K562 (cell line): ENCODE results near the gene EPHA2. TPM values are rescaled to one million over a fixed set of nuclear protein-coding genes. Genes with fewer than 3 reads are reported as not detected.

Experiments used
- BRF2 ChIP-seq: IDR thresholded peaks from 3 replicates; pipeline ENCODE4 v1.6.1; 2011; ENCODE audit warnings: borderline replicate concordance, mild to moderate bottlenecking; ENCODE audit not compliant: insufficient read length, insufficient read depth
- CHCHD3 ChIP-seq: fragments of 250-450 bp; sonication (Bioruptor Pico); IDR thresholded peaks from 2 replicates; pipeline ENCODE4 v2.1.2; 2022; ENCODE audit warnings: mild to moderate bottlenecking
- DIDO1 ChIP-seq: fragments of 450-650 bp; IDR thresholded peaks from 2 replicates; pipeline ENCODE4 v1.6.1; 2016; ENCODE audit warnings: low read depth, missing biosample characterization, missing genetic modification characterization
- NEUROD1 ChIP-seq: fragments of 150-350 bp; IDR thresholded peaks from 2 replicates; pipeline ENCODE4 v1.6.1; 2014; ENCODE audit warnings: borderline replicate concordance, low read length, low read depth; ENCODE audit not compliant: partially characterized antibody
- NUFIP1 ChIP-seq: fragments of 450-650 bp; IDR thresholded peaks from 2 replicates; pipeline ENCODE4 v1.6.1; 2018; ENCODE audit not compliant: partially characterized antibody
- RNF219 ChIP-seq: fragments of 250-450 bp; sonication (Bioruptor Pico); IDR thresholded peaks from 2 replicates; pipeline ENCODE4 v1.5.0; 2022; ENCODE audit warnings: mild to moderate bottlenecking
- STAT5B ChIP-seq: fragments of 250-450 bp; sonication (Bioruptor Pico); IDR thresholded peaks from 2 replicates; pipeline ENCODE4 v1.8.0; 2021; ENCODE audit warnings: mild to moderate bottlenecking, inconsistent platforms
- SUPT5H ChIP-seq: fragments of 450-650 bp; IDR thresholded peaks from 2 replicates; pipeline ENCODE4 v1.6.1; 2016
- ZNF324 ChIP-seq: fragments of 250-450 bp; sonication (Bioruptor Pico); IDR thresholded peaks from 2 replicates; pipeline ENCODE4 v1.4.0; 2020; ENCODE audit warnings: mild to moderate bottlenecking
- ZNF695 ChIP-seq: fragments of 450-650 bp; formaldehyde crosslinking; IDR thresholded peaks from 2 replicates; pipeline ENCODE4 v1.4.0; 2020; ENCODE audit warnings: mild to moderate bottlenecking, moderate library complexity
- ZNF717 ChIP-seq: fragments of 250-450 bp; sonication (Bioruptor Pico); IDR thresholded peaks from 2 replicates; pipeline ENCODE4 v1.5.0; 2021
- polyA plus RNA-seq, 8 experiments: library from polyadenylated mRNA; depleted of rRNA in 4 of 8; stranded (reverse) in 5 of 8; unstranded in 3 of 8; fragments of >200 nt; fragmentation: Nextera tagmentation in 2 of 8; fragmentation: Illumina TruSeq in 1 of 8; extraction: Ambion mirVana in 2 of 8; extraction: Trizol in 1 of 8; gene quantifications; 2 replicates each; pipeline versions ENCODE4 v1.2.1 to v1.2.3, GENCODE V29; 2011 to 2014; ENCODE audit warnings: inconsistent platforms in 1 of 8, missing spikeins in 1 of 8
- total RNA-seq, 7 experiments: library from RNA; depleted of rRNA in 6 of 7; stranded (reverse); fragments of >200 nt in 6 of 7; fragmentation: Illumina TruSeq in 2 of 7; extraction: Trizol in 2 of 7; gene quantifications; 2 replicates each; pipeline versions ENCODE4 v1.2.1 to v1.2.3, GENCODE V29; 2011 to 2021; ENCODE audit warnings: low replicate concordance in 1 of 7
- TF ChIP-seq, protein P1 (sequence below): fragments of 200-800 bp; sonication (Bioruptor generic); IDR thresholded peaks from 2 replicates; pipeline ENCODE4 v1.6.1; 2016; ENCODE audit warnings: missing genetic modification characterization, missing compliant biosample characterization
- TF ChIP-seq, protein P2 (sequence below): fragments of 450-650 bp; IDR thresholded peaks from 2 replicates; pipeline ENCODE4 v1.6.1; 2017; ENCODE audit warnings: antibody characterized with exemption, mild to moderate bottlenecking

Gene EPHA2
- total and polyA plus RNA-seq, 9 of the 15 experiments (the other 6 are each of a cell fraction or from before 2014, with no cell fraction given), result 0.04 to 0.40 (median 0.07) TPM; not detected in 4

DNA sequence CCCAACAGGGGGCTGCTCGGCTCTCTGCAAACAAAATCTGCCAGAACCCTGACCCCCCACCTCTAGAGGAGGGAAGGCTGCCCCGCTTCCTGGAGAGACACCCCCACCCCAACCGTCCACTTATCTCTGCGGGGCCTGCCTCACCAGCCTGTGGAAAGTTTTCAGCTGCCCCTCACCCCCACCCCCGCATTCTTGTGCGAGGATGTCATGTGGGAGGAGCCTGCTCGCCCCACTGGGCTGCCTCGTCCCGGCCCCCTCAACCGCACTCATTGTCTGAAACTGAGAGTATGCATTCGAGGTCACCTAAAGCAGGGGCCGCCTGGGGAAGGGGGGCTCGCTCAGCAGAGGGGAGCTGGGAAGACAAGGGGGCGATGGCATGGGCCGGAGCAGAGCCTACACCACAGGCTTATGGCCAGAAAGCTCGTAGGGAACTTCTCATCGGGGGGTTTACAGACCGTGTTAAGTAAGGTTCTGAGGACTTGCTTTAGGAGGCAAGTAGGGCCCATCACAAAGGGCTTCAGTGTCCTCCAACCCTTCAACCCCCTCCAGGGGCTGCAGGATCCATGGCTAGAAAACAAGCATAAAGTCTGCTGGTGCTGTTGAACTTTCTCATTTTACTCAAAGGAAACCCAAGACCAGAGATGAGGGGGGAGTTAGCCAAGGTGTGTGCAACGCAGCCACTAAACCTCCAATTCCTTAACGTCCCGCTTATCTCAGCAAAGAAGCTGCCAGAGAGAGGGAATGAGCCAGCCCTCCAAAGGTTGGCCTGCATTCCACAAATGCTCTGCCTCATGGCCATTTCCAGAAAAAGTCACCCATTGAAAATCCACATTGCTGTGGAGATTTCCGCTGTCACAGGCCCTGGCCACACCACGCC is 9.4 kb downstream of the EPHA2 start (continued):
- no peak for TF ChIP-seq BRF2
- peak; percentile 81 for TF ChIP-seq SUPT5H
- 0 out of 2 replicates have a peak, but pooled peaks have one; percentile 83 for TF ChIP-seq ZNF695 (CRISPR knock-in tag)
- TF ChIP-seq, protein P1, sequence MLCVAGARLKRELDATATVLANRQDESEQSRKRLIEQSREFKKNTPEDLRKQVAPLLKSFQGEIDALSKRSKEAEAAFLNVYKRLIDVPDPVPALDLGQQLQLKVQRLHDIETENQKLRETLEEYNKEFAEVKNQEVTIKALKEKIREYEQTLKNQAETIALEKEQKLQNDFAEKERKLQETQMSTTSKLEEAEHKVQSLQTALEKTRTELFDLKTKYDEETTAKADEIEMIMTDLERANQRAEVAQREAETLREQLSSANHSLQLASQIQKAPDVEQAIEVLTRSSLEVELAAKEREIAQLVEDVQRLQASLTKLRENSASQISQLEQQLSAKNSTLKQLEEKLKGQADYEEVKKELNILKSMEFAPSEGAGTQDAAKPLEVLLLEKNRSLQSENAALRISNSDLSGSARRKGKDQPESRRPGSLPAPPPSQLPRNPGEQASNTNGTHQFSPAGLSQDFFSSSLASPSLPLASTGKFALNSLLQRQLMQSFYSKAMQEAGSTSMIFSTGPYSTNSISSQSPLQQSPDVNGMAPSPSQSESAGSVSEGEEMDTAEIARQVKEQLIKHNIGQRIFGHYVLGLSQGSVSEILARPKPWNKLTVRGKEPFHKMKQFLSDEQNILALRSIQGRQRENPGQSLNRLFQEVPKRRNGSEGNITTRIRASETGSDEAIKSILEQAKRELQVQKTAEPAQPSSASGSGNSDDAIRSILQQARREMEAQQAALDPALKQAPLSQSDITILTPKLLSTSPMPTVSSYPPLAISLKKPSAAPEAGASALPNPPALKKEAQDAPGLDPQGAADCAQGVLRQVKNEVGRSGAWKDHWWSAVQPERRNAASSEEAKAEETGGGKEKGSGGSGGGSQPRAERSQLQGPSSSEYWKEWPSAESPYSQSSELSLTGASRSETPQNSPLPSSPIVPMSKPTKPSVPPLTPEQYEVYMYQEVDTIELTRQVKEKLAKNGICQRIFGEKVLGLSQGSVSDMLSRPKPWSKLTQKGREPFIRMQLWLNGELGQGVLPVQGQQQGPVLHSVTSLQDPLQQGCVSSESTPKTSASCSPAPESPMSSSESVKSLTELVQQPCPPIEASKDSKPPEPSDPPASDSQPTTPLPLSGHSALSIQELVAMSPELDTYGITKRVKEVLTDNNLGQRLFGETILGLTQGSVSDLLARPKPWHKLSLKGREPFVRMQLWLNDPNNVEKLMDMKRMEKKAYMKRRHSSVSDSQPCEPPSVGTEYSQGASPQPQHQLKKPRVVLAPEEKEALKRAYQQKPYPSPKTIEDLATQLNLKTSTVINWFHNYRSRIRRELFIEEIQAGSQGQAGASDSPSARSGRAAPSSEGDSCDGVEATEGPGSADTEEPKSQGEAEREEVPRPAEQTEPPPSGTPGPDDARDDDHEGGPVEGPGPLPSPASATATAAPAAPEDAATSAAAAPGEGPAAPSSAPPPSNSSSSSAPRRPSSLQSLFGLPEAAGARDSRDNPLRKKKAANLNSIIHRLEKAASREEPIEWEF (CRISPR knock-in tag), result no peak
- no peak for TF ChIP-seq ZNF717
- peak; percentile 82 for TF ChIP-seq NEUROD1
- no peak for TF ChIP-seq CHCHD3 (CRISPR knock-in tag)
- TF ChIP-seq, protein P2, sequence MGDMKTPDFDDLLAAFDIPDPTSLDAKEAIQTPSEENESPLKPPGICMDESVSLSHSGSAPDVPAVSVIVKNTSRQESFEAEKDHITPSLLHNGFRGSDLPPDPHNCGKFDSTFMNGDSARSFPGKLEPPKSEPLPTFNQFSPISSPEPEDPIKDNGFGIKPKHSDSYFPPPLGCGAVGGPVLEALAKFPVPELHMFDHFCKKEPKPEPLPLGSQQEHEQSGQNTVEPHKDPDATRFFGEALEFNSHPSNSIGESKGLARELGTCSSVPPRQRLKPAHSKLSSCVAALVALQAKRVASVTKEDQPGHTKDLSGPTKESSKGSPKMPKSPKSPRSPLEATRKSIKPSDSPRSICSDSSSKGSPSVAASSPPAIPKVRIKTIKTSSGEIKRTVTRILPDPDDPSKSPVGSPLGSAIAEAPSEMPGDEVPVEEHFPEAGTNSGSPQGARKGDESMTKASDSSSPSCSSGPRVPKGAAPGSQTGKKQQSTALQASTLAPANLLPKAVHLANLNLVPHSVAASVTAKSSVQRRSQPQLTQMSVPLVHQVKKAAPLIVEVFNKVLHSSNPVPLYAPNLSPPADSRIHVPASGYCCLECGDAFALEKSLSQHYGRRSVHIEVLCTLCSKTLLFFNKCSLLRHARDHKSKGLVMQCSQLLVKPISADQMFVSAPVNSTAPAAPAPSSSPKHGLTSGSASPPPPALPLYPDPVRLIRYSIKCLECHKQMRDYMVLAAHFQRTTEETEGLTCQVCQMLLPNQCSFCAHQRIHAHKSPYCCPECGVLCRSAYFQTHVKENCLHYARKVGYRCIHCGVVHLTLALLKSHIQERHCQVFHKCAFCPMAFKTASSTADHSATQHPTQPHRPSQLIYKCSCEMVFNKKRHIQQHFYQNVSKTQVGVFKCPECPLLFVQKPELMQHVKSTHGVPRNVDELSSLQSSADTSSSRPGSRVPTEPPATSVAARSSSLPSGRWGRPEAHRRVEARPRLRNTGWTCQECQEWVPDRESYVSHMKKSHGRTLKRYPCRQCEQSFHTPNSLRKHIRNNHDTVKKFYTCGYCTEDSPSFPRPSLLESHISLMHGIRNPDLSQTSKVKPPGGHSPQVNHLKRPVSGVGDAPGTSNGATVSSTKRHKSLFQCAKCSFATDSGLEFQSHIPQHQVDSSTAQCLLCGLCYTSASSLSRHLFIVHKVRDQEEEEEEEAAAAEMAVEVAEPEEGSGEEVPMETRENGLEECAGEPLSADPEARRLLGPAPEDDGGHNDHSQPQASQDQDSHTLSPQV, result peak; percentile 89
- TF ChIP-seq DIDO1 (tag), result no peak
- no peak for TF ChIP-seq NUFIP1
- TF ChIP-seq RNF219 (CRISPR knock-in tag), result no peak
- TF ChIP-seq STAT5B (CRISPR knock-in tag), result no peak
- TF ChIP-seq ZNF324 (CRISPR knock-in tag), result no peak
